ENCODE data around the gene CRHR2.

Gene CRHR2

GRCh38 chr7:30674876-30675275 lies 7.4 kb downstream of the CRHR2 start:
- DNase-seq = no peak

- no peak for DNase-seq
Observed at GRCh38 chr7:30674420-30674819, 7.8 kb downstream of the CRHR2 start.

- no peak for DNase-seq
Observed at GRCh38 chr7:30671793-30672465, 10.3 kb downstream of the CRHR2 start.

GRCh38 chr7:30668102-30668501 lies 14.2 kb downstream of the CRHR2 start:
- no peak for DNase-seq

GRCh38 chr7:30667172-30667571 lies 15.1 kb downstream of the CRHR2 start:
- no peak for DNase-seq

GRCh38 chr7:30665449-30665848 lies 16.8 kb downstream of the CRHR2 start:
- no peak for DNase-seq

GRCh38 chr7:30665043-30665442 lies 17.2 kb downstream of the CRHR2 start:
- no peak for DNase-seq

GRCh38 chr7:30664184-30664885 lies 17.9 kb downstream of the CRHR2 start:
- no peak for DNase-seq

GRCh38 chr7:30663414-30663813 lies 18.8 kb downstream of the CRHR2 start:
- DNase-seq = no peak

- no peak for DNase-seq
Observed at GRCh38 chr7:30662431-30662939, 19.8 kb downstream of the CRHR2 start.

- DNase-seq = no peak
Observed at GRCh38 chr7:30661926-30662325, 20.3 kb downstream of the CRHR2 start.

GRCh38 chr7:30660331-30661255 lies 21.7 kb downstream of the CRHR2 start:
- no peak for DNase-seq

GRCh38 chr7:30659312-30659711 lies 22.9 kb downstream of the CRHR2 start:
- DNase-seq = no peak

GRCh38 chr7:30658479-30659074 lies 23.7 kb downstream of the CRHR2 start:
- no peak for DNase-seq

GRCh38 chr7:30657131-30657530 lies 25.1 kb downstream of the CRHR2 start:
- DNase-seq = no peak

- no peak for DNase-seq
Observed at GRCh38 chr7:30656006-30656957, 26.0 kb downstream of the CRHR2 start.

GRCh38 chr7:30655096-30655970 lies 26.9 kb downstream of the CRHR2 start:
- no peak for DNase-seq

- DNase-seq = no peak
Observed at GRCh38 chr7:30654296-30655090, 27.8 kb downstream of the CRHR2 start.

GRCh38 chr7:30652698-30653641 lies 29.3 kb downstream of the CRHR2 start:
- no peak for DNase-seq

Data from NCI-H1930 (cell line).